Fibroblast of villous mesenchyme (primary cell): ENCODE data around the gene GABRP. TPM values are rescaled to one million over a fixed set of nuclear protein-coding genes. Genes with fewer than 3 reads are reported as not detected.
A peak's percentile ranks its signal among the peaks of the same experiment; 100 is the strongest.
"Not testable (repeated sequence)": the region's sequence is repeated elsewhere in the genome, so short reads cannot be mapped to it uniquely, and the experiment has no call there.

Source experiments
- DNase-seq: peaks from one replicate; pipeline ENCODE4 v3.0.0-alpha.2; 2010; ENCODE audit warnings: low read depth
- H3K4me3 ChIP-seq: 2 replicates; pipeline ENCODE4 v1.5.1; 2011; ENCODE audit warnings: low read depth, mild to moderate bottlenecking, low read length
- CTCF ChIP-seq: IDR thresholded peaks from 2 replicates; pipeline ENCODE4 v1.5.1; 2012; ENCODE audit warnings: low read depth, mild to moderate bottlenecking, low read length; ENCODE audit not compliant: insufficient read depth
- total RNA-seq: library from RNA; depleted of rRNA; stranded (reverse); fragments of >200 nt; gene quantifications from 2 replicates; pipeline ENCODE4 v1.2.3, GENCODE V29; 2012

GABRP gene
- total RNA-seq, 1 donor, result not detected

GRCh38 chr5:170813231-170813630, 29.7 kb downstream of the GABRP start:
- no peak overlapping the region for H3K4me3 ChIP-seq
- no peak for DNase-seq
- TF ChIP-seq CTCF, result no peak

GRCh38 chr5:170817195-170817594, 33.7 kb downstream of the GABRP start:
- TF ChIP-seq CTCF, result no peak
- no peak overlapping the region for H3K4me3 ChIP-seq
- DNase-seq, result no peak

- no peak for TF ChIP-seq CTCF
- peak; percentile 68 for DNase-seq
- H3K4me3 ChIP-seq, result no peak overlapping the region
Observed at GRCh38 chr5:170818232-170818631, 34.7 kb downstream of the GABRP start.

GRCh38 chr5:170819824-170820223, 36.3 kb downstream of the GABRP start:
- DNase-seq, result no peak
- no peak overlapping the region for H3K4me3 ChIP-seq
- no peak for TF ChIP-seq CTCF

GRCh38 chr5:170821257-170821800, 37.8 kb downstream of the GABRP start:
- no peak for TF ChIP-seq CTCF
- H3K4me3 ChIP-seq, result no peak overlapping the region
- no peak for DNase-seq

- no peak for DNase-seq
- no peak overlapping the region for H3K4me3 ChIP-seq
- TF ChIP-seq CTCF, result no peak
Observed at GRCh38 chr5:170826117-170826516, 42.6 kb downstream of the GABRP start.

GRCh38 chr5:170832241-170832640, 48.7 kb downstream of the GABRP start:
- DNase-seq, result no peak
- TF ChIP-seq CTCF, result no peak
- no peak overlapping the region for H3K4me3 ChIP-seq

- H3K4me3 ChIP-seq, DNase-seq: not testable (repeated sequence)
Observed at GRCh38 chr5:170833981-170834380, 50.5 kb downstream of the GABRP start.
